Tibial nerve (tissue), 4 donors: ENCODE measurements around the gene FAM193A. TPM values are rescaled to one million over a fixed set of nuclear protein-coding genes. Genes with fewer than 3 reads are reported as not detected.
"Not testable (repeated sequence)": the region's sequence is repeated elsewhere in the genome, so short reads cannot be mapped to it uniquely, and the experiment has no call there.

ENCODE experiments used
- DNase-seq, 2 donors: peaks; one replicate each; pipeline ENCODE4 v3.0.0-alpha.2; 2019; ENCODE audit warnings: low spot score in 2 of 2
- H3K27ac ChIP-seq, 4 donors: fragments of 200-600 bp; sonication (generic) in 3 of 4; one replicate each; pipeline ENCODE4 v1.5.1; 2017 to 2019; ENCODE audit warnings: mild to moderate bottlenecking in 1 of 4
- H3K27me3 ChIP-seq, 2 donors: fragments of 200-600 bp; sonication (generic) in 1 of 2; one replicate each; pipeline versions ENCODE4 v1.5.1 to v1.6.0; 2017 to 2019
- H3K36me3 ChIP-seq, 3 donors: fragments of 200-600 bp; sonication (generic); one replicate each; pipeline ENCODE4 v1.5.1; 2018 to 2019
- H3K4me1 ChIP-seq, 4 donors: fragments of 200-600 bp; sonication (generic) in 3 of 4; one replicate each; pipeline ENCODE4 v1.5.1; 2017 to 2019
- H3K4me3 ChIP-seq, 4 donors: fragments of 200-600 bp; sonication (generic) in 3 of 4; one replicate each; pipeline ENCODE4 v1.5.1; 2017 to 2019; ENCODE audit warnings: mild to moderate bottlenecking in 1 of 4, moderate library complexity in 1 of 4
- H3K9me3 ChIP-seq, 4 donors: fragments of 200-600 bp; sonication (generic) in 3 of 4; one replicate each; pipeline ENCODE4 v1.5.1; 2017 to 2019
- EP300 ChIP-seq, 2 donors: sonication (generic); formaldehyde crosslinking; IDR thresholded peaks; one replicate each; pipeline ENCODE4 v1.6.1; 2017; ENCODE audit warnings: antibody characterized with exemption in 2 of 2, mild to moderate bottlenecking in 1 of 2
- POLR2A ChIP-seq, 2 donors: fragments of 450-650 bp; IDR thresholded peaks; one replicate each; pipeline ENCODE4 v1.6.1; 2017; ENCODE audit warnings: antibody characterized with exemption in 2 of 2, mild to moderate bottlenecking in 2 of 2, moderate library complexity in 2 of 2
- WGBS, 2 donors: methylation state at CpG; one replicate each; pipeline ENCODE4 v1.1.5; 2018; 5-methylcytosine and 5-hydroxymethylcytosine counted together
- total RNA-seq, 4 donors: library from RNA; depleted of rRNA; stranded (reverse); fragments of >200 nt; gene quantifications; one replicate each; pipeline ENCODE4 v1.1.0, GENCODE V29; 2016
- TF ChIP-seq, protein P1 (sequence below), 5 experiments: fragments of 200-600 bp in 3 of 5; fragments of 450-650 bp in 2 of 5; sonication (generic) in 3 of 5; IDR thresholded peaks; one replicate each; pipeline ENCODE4 v1.5.1; 2016 to 2019; ENCODE audit warnings: antibody characterized with exemption in 5 of 5, mild to moderate bottlenecking in 3 of 5, moderate library complexity in 2 of 5

The FAM193A gene
- total RNA-seq, 4 donors from 2014 or later: 28.6 to 54.6 (median 36.0) TPM

GRCh38 chr4:2733844-2734574 lies 197.6 kb downstream of the FAM193A start:
- no peak for DNase-seq
- Histone ChIP-seq H3K27ac (no peak overlapping the region), H3K4me1 (peaks cover 0 to 8% (median 0%) of the 10 kb centered on the region in 4 donors), H3K4me3 (no peak overlapping the region), H3K9me3 (peaks cover 0 to 14% (median 3%) of the 10 kb centered on the region in 4 donors), H3K27me3 (no peaks in the 10 kb centered on the region), H3K36me3 (peaks cover 0 to 58% (median 25%) of the 10 kb centered on the region in 3 donors)
- TF ChIP-seq EP300 (IDR thresholded peaks at IDR 0.05) (no peak), POLR2A (IDR thresholded peaks at IDR 0.05) (no peak)
- TF ChIP-seq, protein P1, sequence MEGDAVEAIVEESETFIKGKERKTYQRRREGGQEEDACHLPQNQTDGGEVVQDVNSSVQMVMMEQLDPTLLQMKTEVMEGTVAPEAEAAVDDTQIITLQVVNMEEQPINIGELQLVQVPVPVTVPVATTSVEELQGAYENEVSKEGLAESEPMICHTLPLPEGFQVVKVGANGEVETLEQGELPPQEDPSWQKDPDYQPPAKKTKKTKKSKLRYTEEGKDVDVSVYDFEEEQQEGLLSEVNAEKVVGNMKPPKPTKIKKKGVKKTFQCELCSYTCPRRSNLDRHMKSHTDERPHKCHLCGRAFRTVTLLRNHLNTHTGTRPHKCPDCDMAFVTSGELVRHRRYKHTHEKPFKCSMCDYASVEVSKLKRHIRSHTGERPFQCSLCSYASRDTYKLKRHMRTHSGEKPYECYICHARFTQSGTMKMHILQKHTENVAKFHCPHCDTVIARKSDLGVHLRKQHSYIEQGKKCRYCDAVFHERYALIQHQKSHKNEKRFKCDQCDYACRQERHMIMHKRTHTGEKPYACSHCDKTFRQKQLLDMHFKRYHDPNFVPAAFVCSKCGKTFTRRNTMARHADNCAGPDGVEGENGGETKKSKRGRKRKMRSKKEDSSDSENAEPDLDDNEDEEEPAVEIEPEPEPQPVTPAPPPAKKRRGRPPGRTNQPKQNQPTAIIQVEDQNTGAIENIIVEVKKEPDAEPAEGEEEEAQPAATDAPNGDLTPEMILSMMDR (IDR thresholded peaks at IDR 0.05): no peak
- 84 to 88% methylated on average over 2 of the region's 2 CpGs for WGBS, 2 donors

DNA sequence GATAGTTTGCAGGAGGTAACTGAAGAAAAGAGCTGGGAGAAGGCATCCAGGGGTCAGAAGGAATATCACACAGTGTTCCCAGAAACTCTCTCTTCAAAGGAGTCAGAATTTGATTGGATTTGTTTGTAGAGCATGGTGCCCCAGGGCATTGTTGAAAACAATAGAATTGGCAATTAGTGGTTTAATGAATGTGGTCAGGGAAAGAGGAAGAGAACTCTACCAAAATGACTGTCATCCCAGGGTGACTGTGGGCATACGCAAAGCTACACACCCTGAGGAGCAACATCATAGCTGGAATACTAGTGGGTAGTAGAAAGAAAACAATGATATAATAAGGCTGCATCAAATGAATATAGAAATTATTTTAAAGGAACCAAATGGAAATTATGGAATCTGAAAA lies 198.2 kb downstream of the FAM193A start:
- Histone ChIP-seq H3K9me3 (peaks cover 0 to 14% (median 3%) of the 10 kb centered on the region in 4 donors), H3K4me3 (no peak overlapping the region), H3K36me3 (peaks cover 0 to 54% (median 19%) of the 10 kb centered on the region in 3 donors), H3K4me1 (peaks cover 0 to 8% (median 0%) of the 10 kb centered on the region in 4 donors), H3K27ac (no peak overlapping the region), H3K27me3 (no peaks in the 10 kb centered on the region)
- DNase-seq: no peak
- TF ChIP-seq POLR2A (IDR thresholded peaks at IDR 0.05): no peak
- no peak for TF ChIP-seq EP300 (IDR thresholded peaks at IDR 0.05)
- TF ChIP-seq, protein P1 (IDR thresholded peaks at IDR 0.05): no peak
- 75 to 82% methylated on average over 1 of the region's 1 CpG for WGBS, 2 donors

- Histone ChIP-seq H3K4me1 (peaks cover 0 to 8% (median 0%) of the 10 kb centered on the region in 4 donors), H3K4me3 (no peak overlapping the region), H3K27me3 (no peaks in the 10 kb centered on the region), H3K36me3 (peaks cover 0 to 52% (median 16%) of the 10 kb centered on the region in 3 donors), H3K9me3 (peaks cover 0 to 14% (median 3%) of the 10 kb centered on the region in 4 donors), H3K27ac (no peak overlapping the region)
- DNase-seq: no peak
- TF ChIP-seq POLR2A (IDR thresholded peaks at IDR 0.05) (no peak), EP300 (IDR thresholded peaks at IDR 0.05) (no peak)
- TF ChIP-seq, protein P1 (IDR thresholded peaks at IDR 0.05): no peak
These were observed 199.4 kb downstream of the FAM193A start for GRCh38 chr4:2735869-2736268.

- WGBS, 2 donors: 95 to 96% methylated on average over 2 of the region's 2 CpGs
- H3K4me1 ChIP-seq, H3K27ac ChIP-seq, H3K4me3 ChIP-seq, H3K27me3 ChIP-seq, DNase-seq: not testable (repeated sequence)
- H3K36me3 ChIP-seq: peaks cover 0 to 52% (median 0%) of the 10 kb centered on the region in 3 donors
- H3K9me3 ChIP-seq: peaks cover 0 to 14% (median 3%) of the 10 kb centered on the region in 4 donors
These were observed 201.8 kb downstream of the FAM193A start for GRCh38 chr4:2738296-2738695.

- no peaks in the 10 kb centered on the region for H3K27me3 ChIP-seq
- H3K4me3 ChIP-seq: no peak overlapping the region
- no peak overlapping the region for H3K27ac ChIP-seq
- WGBS, 2 donors: 78 to 87% methylated on average over 9 of the region's 9 CpGs
- DNase-seq: no peak
- peaks cover 0 to 3% (median 0%) of the 10 kb centered on the region in 4 donors for H3K9me3 ChIP-seq
- no peak for TF ChIP-seq POLR2A (IDR thresholded peaks at IDR 0.05)
- no peak for TF ChIP-seq EP300 (IDR thresholded peaks at IDR 0.05)
- TF ChIP-seq, protein P1 (IDR thresholded peaks at IDR 0.05): no peak
- H3K36me3 ChIP-seq: peaks cover 0 to 70% (median 12%) of the 10 kb centered on the region in 3 donors
- peaks cover 0 to 9% (median 5%) of the 10 kb centered on the region in 4 donors for H3K4me1 ChIP-seq
These were observed 205.2 kb downstream of the FAM193A start for GRCh38 chr4:2741626-2742025.
